ENCODE data around the gene TIMP3.
"Not testable (repeated sequence)": the region's sequence is repeated elsewhere in the genome, so short reads cannot be mapped to it uniquely, and the experiment has no call there.

Gene TIMP3

GRCh38 chr22:32858957-32859356 is 57.5 kb downstream of the TIMP3 start:
- DNase-seq = no peak

GRCh38 chr22:32859743-32860142 is 58.2 kb downstream of the TIMP3 start:
- DNase-seq = no peak

- no peak for DNase-seq
Observed at GRCh38 chr22:32861330-32861729, 59.8 kb downstream of the TIMP3 start.

GRCh38 chr22:32862083-32862482 is 60.6 kb downstream of the TIMP3 start:
- DNase-seq = no peak

GRCh38 chr22:32862936-32863661 is 61.6 kb downstream of the TIMP3 start:
- DNase-seq = no peak

GRCh38 chr22:32864041-32864440 is 62.5 kb downstream of the TIMP3 start:
- DNase-seq = no peak

GRCh38 chr22:32864596-32864995 is 63.1 kb downstream of the TIMP3 start:
- no peak for DNase-seq

- no peak for DNase-seq
Observed at GRCh38 chr22:32866953-32867352, 65.4 kb downstream of the TIMP3 start.

- DNase-seq = no peak
Observed at GRCh38 chr22:32868946-32869345, 67.4 kb downstream of the TIMP3 start.

GRCh38 chr22:32870474-32870873 is 69.0 kb downstream of the TIMP3 start:
- no peak for DNase-seq

- not testable (repeated sequence) for DNase-seq
Observed at GRCh38 chr22:32873604-32874003, 72.1 kb downstream of the TIMP3 start.

- DNase-seq = no peak
Observed at GRCh38 chr22:32874385-32874784, 72.9 kb downstream of the TIMP3 start.

- no peak for DNase-seq
Observed at GRCh38 chr22:32874976-32875375, 73.5 kb downstream of the TIMP3 start.

GRCh38 chr22:32876516-32876915 is 75.0 kb downstream of the TIMP3 start:
- no peak for DNase-seq

- DNase-seq = no peak
Observed at GRCh38 chr22:32877196-32877595, 75.7 kb downstream of the TIMP3 start.

GRCh38 chr22:32879550-32879949 is 78.0 kb downstream of the TIMP3 start:
- no peak for DNase-seq

- no peak for DNase-seq
Observed at GRCh38 chr22:32880061-32880460, 78.6 kb downstream of the TIMP3 start.

GRCh38 chr22:32880505-32880892 is 79.0 kb downstream of the TIMP3 start:
- DNase-seq = no peak

GRCh38 chr22:32880893-32881596 is 79.5 kb downstream of the TIMP3 start:
- DNase-seq = no peak

- DNase-seq = no peak
Observed at GRCh38 chr22:32882360-32882755, 80.9 kb downstream of the TIMP3 start.

- DNase-seq = no peak
Observed at GRCh38 chr22:32882774-32883530, 81.4 kb downstream of the TIMP3 start.

- no peak for DNase-seq
Observed at GRCh38 chr22:32887324-32887980, 85.9 kb downstream of the TIMP3 start.

GRCh38 chr22:32888976-32889375 is 87.5 kb downstream of the TIMP3 start:
- no peak for DNase-seq

All from NCI-H1436 (cell line).